HG03432 (cell line): Measurements from ENCODE around the gene LAMP5.

Experiments
- ATAC-seq: cut with Tn5 transposase; IDR thresholded peaks from one replicate; pipeline ENCODE4 v1.9.1; 2021; ENCODE audit warnings: mild to moderate bottlenecking, moderate library complexity; ENCODE audit not compliant: unreplicated experiment

The LAMP5 gene

GRCh38 chr20:9532069-9532838 lies 17.9 kb downstream of the LAMP5 start:
- ATAC-seq: no peak

GRCh38 chr20:9534025-9534424 lies 19.6 kb downstream of the LAMP5 start:
- ATAC-seq: no peak

- ATAC-seq: no peak
Observed at GRCh38 chr20:9535449-9535848, 21.1 kb downstream of the LAMP5 start.

- ATAC-seq: no peak
Observed at GRCh38 chr20:9543214-9543613, 28.8 kb downstream of the LAMP5 start.

- no peak for ATAC-seq
Observed at GRCh38 chr20:9550283-9550682, 35.9 kb downstream of the LAMP5 start.

GRCh38 chr20:9550871-9551270 lies 36.5 kb downstream of the LAMP5 start:
- no peak for ATAC-seq

- no peak for ATAC-seq
Observed at GRCh38 chr20:9551808-9552550, 37.6 kb downstream of the LAMP5 start.

- ATAC-seq: no peak
Observed at GRCh38 chr20:9555781-9556180, 41.4 kb downstream of the LAMP5 start.

GRCh38 chr20:9557411-9557810 lies 43.0 kb downstream of the LAMP5 start:
- ATAC-seq: no peak

- no peak for ATAC-seq
Observed at GRCh38 chr20:9565910-9566550, 51.6 kb downstream of the LAMP5 start.

- no peak for ATAC-seq
Observed at GRCh38 chr20:9566977-9567376, 52.6 kb downstream of the LAMP5 start.

GRCh38 chr20:9570612-9571011 lies 56.2 kb downstream of the LAMP5 start:
- ATAC-seq: no peak

- no peak for ATAC-seq
Observed at GRCh38 chr20:9571783-9572182, 57.4 kb downstream of the LAMP5 start.

GRCh38 chr20:9572670-9573069 lies 58.3 kb downstream of the LAMP5 start:
- ATAC-seq: no peak

- no peak for ATAC-seq
Observed at GRCh38 chr20:9573335-9574151, 59.2 kb downstream of the LAMP5 start.

GRCh38 chr20:9574181-9574580 lies 59.8 kb downstream of the LAMP5 start:
- ATAC-seq: no peak

- no peak for ATAC-seq
Observed at GRCh38 chr20:9574776-9575175, 60.4 kb downstream of the LAMP5 start.

GRCh38 chr20:9575836-9576235 lies 61.4 kb downstream of the LAMP5 start:
- ATAC-seq: no peak

GRCh38 chr20:9576695-9577094 lies 62.3 kb downstream of the LAMP5 start:
- no peak for ATAC-seq

GRCh38 chr20:9577397-9577796 lies 63.0 kb downstream of the LAMP5 start:
- ATAC-seq: no peak

GRCh38 chr20:9578594-9578993 lies 64.2 kb downstream of the LAMP5 start:
- no peak for ATAC-seq
